ENCODE results near the gene C1QTNF1.

The C1QTNF1 gene

DNA sequence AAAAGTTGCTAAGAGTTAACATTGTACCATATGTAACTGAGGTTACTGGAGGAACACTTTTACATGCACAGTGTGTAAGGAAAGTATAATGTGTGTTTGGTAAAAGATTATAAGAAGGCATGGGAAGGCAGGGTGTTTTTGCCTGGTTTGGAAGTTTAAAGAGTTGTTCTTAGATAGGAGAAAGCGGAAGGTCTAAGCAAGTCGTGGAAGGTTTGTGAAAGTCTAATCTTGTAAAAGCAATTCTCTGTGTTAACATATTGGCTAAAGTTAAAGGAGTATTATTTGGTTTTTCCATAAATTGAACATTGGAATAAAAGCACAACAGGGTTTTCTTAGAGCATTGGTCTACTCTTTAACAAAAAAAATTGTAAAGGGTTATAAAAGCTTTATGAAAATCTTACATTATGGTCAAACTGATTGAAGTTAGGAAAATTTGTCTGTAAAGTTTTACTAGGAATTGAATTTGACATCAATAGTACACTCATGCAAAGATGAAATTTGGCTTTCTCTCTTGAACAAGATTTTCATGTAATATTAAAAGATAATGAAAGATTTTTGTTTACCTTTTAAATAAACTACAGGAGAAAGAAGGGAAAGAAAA, 9.7 kb upstream of the C1QTNF1 start:
- in situ Hi-C loops (cut with HindIII; ENCODE audit: low pct_ligation_motif_present, low sequenced_read_pairs): no loop called here
- H3K27ac ChIP-seq: no peak overlapping the region
- DNase-seq: no peak
- TF ChIP-seq, protein P1, sequence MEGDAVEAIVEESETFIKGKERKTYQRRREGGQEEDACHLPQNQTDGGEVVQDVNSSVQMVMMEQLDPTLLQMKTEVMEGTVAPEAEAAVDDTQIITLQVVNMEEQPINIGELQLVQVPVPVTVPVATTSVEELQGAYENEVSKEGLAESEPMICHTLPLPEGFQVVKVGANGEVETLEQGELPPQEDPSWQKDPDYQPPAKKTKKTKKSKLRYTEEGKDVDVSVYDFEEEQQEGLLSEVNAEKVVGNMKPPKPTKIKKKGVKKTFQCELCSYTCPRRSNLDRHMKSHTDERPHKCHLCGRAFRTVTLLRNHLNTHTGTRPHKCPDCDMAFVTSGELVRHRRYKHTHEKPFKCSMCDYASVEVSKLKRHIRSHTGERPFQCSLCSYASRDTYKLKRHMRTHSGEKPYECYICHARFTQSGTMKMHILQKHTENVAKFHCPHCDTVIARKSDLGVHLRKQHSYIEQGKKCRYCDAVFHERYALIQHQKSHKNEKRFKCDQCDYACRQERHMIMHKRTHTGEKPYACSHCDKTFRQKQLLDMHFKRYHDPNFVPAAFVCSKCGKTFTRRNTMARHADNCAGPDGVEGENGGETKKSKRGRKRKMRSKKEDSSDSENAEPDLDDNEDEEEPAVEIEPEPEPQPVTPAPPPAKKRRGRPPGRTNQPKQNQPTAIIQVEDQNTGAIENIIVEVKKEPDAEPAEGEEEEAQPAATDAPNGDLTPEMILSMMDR (IDR thresholded peaks at IDR 0.05; ENCODE audit: low read depth, low read length, missing control alignments): no peak
- H3K27me3 ChIP-seq (replicated peaks): no peaks in the 10 kb centered on the region
- no peaks in the 10 kb centered on the region for H3K36me3 ChIP-seq (replicated peaks)
- H3K4me3 ChIP-seq (ENCODE audit: low read depth, low read length): no peak overlapping the region

DNA sequence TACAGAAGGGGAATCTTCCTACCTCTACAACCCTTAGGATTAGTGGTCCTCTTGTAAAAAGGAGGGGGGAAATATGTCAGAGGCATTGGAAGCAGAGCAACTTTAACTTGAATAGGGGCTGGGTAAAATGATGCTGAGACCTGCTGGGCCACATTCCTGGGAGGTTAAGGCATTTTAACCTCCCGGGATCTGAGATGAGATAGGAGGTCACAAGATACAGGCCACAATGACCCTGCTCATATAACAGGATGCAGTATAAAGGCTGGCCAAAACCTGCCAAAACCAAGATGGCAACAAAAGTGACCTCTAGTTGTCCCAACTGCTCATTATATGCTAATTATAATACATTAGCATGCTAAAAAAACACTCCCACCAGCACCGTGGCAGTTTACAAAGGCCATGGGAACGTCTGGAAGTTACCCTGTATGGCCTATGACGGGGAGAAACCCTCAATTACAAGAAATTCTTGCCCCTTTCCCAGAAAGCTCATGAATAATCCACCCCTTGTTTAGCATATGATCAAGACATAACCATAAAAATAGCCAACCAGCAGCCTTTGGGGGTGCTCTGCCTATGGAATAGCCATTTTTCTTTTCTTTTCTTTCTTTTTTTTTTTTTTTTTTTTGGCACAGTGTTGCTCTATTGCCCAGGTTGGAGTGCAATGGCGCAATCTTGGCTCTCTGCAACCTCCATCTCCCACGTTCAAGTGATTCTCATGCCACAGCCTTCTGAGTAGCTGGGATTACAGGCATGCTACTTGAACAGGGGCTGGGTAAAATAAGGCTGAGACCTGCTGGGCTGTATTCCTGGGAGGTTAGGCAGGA, 6.2 kb upstream of the C1QTNF1 start:
- Histone ChIP-seq H3K4me3 (ENCODE audit: low read depth, low read length) (no peak overlapping the region), H3K36me3 (replicated peaks) (no peaks in the 10 kb centered on the region), H3K27me3 (replicated peaks) (peaks cover 3% of the 10 kb centered on the region), H3K27ac (no peak overlapping the region)
- TF ChIP-seq, protein P1 (IDR thresholded peaks at IDR 0.05; ENCODE audit: low read depth, low read length, missing control alignments): no peak
- DNase-seq: no peak
- in situ Hi-C loops (cut with HindIII; ENCODE audit: low pct_ligation_motif_present, low sequenced_read_pairs): no loop called here

DNA sequence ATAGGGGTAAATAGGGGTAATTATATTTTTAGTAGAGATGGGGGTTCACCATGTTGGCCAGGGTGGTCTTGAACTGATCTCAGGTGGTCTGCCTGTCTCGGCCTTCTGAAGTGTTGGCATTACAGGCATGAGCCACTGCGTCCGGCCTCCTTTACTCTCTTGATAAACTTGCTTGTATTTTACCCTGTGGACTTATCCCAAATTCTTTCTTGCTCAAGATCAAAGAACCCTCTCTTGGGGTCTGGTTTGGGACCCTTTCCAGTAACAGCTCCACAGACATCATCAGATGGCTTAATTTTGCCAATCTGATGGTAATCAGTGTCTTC, 5.6 kb upstream of the C1QTNF1 start:
- TF ChIP-seq, protein P1 (IDR thresholded peaks at IDR 0.05; ENCODE audit: low read depth, low read length, missing control alignments): no peak
- no peak overlapping the region for H3K27ac ChIP-seq
- in situ Hi-C loops (cut with HindIII; ENCODE audit: low pct_ligation_motif_present, low sequenced_read_pairs): no loop called here

DNA sequence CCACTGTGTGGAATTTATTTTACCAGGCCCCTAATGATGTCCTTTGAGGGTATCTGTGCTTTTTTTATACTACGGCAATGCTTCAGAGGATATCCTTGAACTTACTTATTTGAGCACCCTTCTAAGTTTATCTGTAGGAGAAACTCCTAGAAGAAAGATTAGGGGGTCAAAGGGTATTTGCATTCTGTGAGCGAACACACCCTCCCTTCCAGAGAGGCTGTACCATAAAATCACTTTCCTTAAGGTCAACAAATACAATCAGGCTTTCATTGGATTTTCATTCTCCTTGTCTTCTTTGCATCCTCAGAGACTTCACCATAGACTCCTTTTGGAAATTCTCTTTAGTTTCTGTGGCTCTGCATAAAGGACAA, 4.7 kb upstream of the C1QTNF1 start:
- DNase-seq: no peak
- Histone ChIP-seq H3K4me3 (ENCODE audit: low read depth, low read length) (no peak overlapping the region), H3K36me3 (replicated peaks) (no peaks in the 10 kb centered on the region), H3K27ac (no peak overlapping the region), H3K27me3 (replicated peaks) (peaks cover 9% of the 10 kb centered on the region)
- in situ Hi-C loops (cut with HindIII; ENCODE audit: low pct_ligation_motif_present, low sequenced_read_pairs): no loop called here
- TF ChIP-seq, protein P1 (IDR thresholded peaks at IDR 0.05; ENCODE audit: low read depth, low read length, missing control alignments): no peak

More for the DNA sequence above, 5.6 kb upstream of the C1QTNF1 start:
- Histone ChIP-seq H3K27me3 (replicated peaks) (peaks cover 3% of the 10 kb centered on the region), H3K4me3 (ENCODE audit: low read depth, low read length) (no peak overlapping the region), H3K36me3 (replicated peaks) (no peaks in the 10 kb centered on the region)
- DNase-seq: no peak

DNA sequence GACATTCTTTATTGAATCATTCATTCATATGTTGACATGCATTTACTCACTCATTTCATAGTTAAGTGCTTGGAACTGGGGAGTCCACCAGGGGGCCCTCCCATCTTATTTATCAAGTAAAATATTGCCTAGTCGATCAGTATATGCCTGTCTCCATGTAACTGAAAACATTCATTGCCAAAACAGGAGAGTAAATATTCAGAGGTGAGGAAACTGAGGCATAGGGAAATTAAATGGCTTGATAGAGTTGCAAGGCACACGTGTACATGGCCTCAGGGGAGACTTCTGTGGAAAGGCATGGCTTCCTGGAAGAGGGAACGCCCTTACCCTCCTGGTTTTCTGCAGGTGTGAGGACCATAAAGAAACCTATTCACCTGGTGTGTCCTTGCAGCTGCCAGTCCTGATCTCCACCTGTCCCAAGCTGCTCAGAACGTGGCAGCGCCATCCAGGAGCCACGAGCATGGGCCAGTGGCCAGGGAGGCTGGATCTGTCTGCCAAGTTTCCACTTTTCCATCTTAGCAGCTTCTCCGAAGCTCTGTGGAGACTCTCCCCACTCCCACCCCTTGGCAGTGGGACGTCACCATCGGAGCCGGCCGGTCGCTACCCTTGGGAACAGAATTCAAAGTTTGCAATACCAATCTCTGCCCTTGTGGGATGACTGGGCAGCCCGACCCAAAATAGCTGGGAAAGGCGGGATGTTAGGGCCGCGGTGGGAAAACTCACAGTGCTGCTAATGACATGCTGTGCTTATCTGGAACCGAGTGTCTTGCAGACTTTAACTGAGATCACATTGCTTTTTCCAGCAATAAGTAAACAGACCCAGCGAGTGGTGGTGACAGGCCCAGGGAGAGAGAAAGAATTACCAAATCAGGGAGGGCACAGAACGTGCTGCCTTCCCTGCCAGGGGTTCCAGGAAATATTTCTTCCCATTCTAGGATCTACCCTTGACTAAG, 4.1 kb upstream of the C1QTNF1 start:
- no peaks in the 10 kb centered on the region for H3K36me3 ChIP-seq (replicated peaks)
- peak; percentile 83 for DNase-seq
- in situ Hi-C loops (cut with HindIII; ENCODE audit: low pct_ligation_motif_present, low sequenced_read_pairs): no loop called here
- TF ChIP-seq, protein P1 (IDR thresholded peaks at IDR 0.05; ENCODE audit: low read depth, low read length, missing control alignments): peak; percentile 80
- peaks cover 11% of the 10 kb centered on the region for H3K27me3 ChIP-seq (replicated peaks)
- H3K27ac ChIP-seq: no peak overlapping the region
- H3K4me3 ChIP-seq (ENCODE audit: low read depth, low read length): no peak overlapping the region
